T-helper 9 cell (primary cell): ENCODE data around the gene AGT.
"Not testable (repeated sequence)": the region's sequence is repeated elsewhere in the genome, so short reads cannot be mapped to it uniquely, and the experiment has no call there.

Experiments used
- DNase-seq: peaks from one replicate; pipeline ENCODE4 v3.0.0-alpha.2; 2020

Gene AGT

GRCh38 chr1:230686747-230687146 is 27.2 kb downstream of the AGT start:
- DNase-seq: no peak

DNA sequence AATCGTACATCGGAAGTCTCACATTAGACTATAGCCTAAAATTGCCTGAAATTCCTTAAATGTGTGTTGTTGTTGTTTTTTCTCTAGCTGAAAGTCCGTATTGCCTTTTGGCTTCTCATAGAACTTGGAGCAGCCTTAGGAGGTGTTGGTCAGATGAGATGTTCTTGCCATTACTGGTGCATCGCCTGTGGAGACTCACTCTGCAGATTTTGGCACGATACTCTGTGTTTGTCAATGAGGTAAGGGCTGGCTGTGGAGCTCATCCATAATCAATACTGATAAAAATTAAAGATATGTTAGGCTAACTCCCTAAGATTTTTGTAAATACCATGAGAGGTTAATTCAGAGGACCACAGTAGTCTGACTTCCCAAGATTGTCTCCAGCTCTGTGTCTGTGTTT is 28.9 kb downstream of the AGT start:
- no peak for DNase-seq

DNA sequence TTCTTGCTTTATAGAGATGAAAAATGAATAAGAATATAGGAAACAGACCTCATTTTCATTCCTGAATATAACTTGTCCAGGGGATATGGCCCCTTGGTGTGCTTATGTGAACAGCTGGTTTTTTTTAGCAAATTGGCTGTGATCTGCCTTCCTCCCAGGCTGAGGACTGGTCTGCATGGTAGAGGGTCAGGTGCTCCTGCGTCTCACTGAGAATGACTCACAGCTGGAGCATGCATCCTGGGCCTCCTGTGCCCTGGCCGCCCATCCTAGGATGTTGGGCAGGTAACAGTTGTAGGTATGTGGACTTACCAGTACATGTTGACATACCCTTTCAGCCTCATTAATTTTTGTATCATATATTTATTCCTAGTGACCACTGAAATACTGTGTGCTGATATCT is 29.8 kb downstream of the AGT start:
- no peak for DNase-seq

DNA sequence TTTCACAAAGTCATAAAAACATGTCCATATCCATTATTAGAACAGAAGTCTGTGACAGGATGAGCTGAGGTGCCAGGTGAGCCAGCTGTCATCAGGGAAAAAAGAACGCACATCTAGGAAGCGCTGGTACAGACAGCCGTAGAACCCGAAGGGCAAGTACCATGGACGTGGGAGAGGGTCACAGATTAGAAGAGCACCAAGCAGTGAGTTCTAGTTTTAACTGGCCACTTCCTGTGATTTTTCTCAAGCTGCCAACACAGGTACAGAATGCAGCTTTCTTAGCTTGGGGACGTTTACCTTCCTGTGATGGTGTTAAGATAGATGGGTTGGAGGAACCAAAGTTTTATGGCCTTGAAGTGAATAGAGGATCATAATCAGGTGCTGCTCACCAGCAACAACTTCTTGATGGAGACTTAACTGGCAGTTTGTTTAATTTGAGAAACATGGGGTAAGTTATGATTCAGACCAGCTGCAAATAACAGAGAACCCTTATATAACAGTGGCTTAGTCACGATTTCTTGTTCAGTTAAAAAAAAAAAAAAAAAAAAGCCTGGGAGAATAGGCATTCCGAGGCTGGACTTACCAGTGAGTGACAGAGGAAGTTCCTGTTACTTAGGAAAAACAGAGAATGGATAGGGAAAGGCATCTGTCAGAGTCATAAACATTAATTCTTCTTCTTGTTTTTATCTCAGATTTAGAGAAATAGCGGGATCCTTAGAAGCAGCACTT is 30.9 kb downstream of the AGT start:
- DNase-seq: no peak

- no peak for DNase-seq
Observed at GRCh38 chr1:230682274-230682673, 31.6 kb downstream of the AGT start.

- no peak for DNase-seq
Observed at GRCh38 chr1:230681599-230681998, 32.3 kb downstream of the AGT start.

DNA sequence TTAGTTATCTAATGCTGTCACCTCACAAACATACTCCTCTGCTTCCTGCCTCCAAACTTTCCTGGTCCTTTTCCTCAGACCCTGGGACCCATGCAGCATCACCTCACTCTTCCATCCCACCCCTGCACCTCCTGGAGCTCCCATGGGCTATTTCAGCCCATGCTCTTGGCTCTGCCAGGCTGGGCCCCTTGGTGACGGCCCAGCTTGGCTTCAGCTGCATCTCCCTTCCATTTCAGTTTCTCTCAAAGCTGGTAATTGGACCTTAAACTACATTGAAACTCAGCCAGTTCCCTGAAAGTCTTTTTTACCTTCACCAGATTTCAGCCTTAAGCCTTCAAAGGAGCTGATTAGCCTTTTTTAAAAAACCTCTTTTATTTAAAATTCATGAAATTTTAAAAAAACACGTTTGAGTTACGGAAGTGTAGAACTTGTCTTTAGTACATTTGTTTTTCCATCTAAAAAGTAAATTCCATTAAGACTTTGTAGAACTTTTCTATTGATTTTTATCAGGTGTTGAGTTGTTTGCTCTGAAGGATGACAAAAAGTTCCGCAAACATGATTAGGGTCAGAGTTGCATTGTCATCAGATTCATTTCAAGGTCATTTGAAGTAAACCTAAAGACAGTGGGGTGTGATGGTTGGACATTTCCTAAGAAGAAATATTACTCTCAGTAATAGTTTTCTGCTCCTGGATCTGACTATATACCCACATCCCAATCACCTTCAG is 33.5 kb downstream of the AGT start:
- DNase-seq: no peak

GRCh38 chr1:230679825-230680224 is 34.1 kb downstream of the AGT start:
- DNase-seq: no peak

- DNase-seq: no peak
Observed at GRCh38 chr1:230679192-230679591, 34.7 kb downstream of the AGT start.

DNA sequence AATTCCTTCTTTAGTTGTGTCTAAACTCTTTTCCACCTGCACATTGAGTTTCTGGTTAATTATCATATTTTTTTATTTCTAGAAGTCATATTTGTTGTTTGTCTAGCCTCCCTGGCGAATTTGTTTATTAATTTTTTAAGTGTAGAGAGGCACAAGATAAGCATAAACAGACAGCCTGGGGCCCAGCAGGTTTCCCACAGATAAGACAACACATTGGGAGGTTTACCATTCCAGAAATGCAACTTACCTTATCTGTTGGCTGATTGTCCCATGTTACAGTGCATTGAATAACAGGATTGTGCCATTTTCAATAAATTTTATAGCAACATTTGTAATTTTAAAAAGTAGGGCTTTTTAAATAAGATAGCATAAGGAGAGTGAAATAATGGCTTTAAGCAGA is 36.7 kb downstream of the AGT start:
- no peak for DNase-seq

GRCh38 chr1:230674581-230674980 is 39.3 kb downstream of the AGT start:
- DNase-seq: no peak

DNA sequence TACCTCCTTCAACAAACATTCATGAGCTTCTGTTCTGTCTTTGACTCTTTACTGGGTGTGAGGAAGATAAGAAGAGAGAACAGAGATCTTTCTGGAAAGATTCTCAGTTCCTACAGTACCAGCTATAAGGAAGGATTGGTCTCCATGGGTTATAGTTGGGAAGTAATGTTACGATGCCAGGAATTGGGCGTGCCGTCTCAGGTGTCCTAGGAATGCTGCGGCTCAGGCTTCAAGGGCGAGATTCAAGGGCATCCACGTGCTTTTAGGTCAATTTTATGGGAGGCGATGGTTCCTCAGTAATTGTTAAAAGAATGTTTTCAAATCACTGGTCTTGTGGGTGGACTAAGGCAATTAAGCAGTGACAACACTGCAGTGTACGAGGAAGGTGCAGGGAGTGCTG is 44.4 kb downstream of the AGT start:
- no peak for DNase-seq

DNA sequence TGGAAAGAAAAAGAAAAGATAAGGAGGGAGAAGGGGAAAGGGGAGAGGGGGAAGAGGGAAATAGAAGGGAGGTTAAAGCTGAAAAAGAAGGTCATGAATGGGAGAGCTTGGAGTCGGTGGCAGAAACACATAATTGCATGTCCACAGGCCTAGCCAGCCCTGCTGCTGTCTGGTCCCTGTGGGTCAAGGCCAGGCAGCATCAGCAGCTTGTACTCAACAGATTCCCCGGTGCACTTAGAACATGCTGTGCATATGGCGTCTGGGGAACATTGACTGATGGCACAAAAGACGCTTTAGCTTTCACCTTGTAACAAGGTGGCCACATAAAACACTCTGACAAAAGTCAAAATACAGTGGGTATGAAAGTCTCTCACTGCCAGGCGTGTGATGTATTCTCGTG is 45.7 kb downstream of the AGT start:
- DNase-seq: no peak

DNA sequence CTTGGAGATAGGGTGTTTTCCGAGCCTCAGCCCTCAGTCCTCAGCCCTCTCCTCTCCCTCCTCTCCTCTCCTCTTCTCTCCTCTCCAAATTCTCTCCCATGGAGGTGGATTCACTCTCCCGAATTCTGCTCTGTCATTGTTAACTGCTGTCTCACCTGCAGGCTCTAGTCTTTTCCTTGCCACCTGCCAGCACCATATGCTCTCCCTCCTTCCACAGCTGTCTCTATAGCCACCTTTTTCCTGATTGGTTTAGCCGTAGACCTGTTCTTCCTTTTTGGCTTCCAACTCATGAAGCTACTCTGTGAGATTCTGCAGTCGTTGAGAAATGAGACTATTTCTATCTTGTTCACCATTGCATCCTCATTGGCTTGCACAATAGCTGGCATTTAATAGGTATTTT is 51.9 kb downstream of the AGT start:
- DNase-seq: no peak

- no peak for DNase-seq
Observed at GRCh38 chr1:230658691-230659090, 55.2 kb downstream of the AGT start.

- not testable (repeated sequence) for DNase-seq
Observed at GRCh38 chr1:230658103-230658502, 55.8 kb downstream of the AGT start.

- not testable (repeated sequence) for DNase-seq
Observed at GRCh38 chr1:230656719-230657118, 57.2 kb downstream of the AGT start.
